ENCODE data around the gene MOB3A.

GRCh38 chr19:2056837-2057192 lies 39.3 kb downstream of the MOB3A start:
- TF ChIP-seq PPARA (CRISPR knock-in tag; IDR thresholded peaks at IDR 0.05; ENCODE audit: borderline replicate concordance) (no peak), CSDC2 (CRISPR knock-in tag; IDR thresholded peaks at IDR 0.05) (no peak), RARB (CRISPR knock-in tag; IDR thresholded peaks at IDR 0.05) (no peak), OSR1 (CRISPR knock-in tag; IDR thresholded peaks at IDR 0.05) (no peak)

Measured in SK-N-SH treated with all-trans-retinoic acid at 6 μM for 48 hours (cell line).